Stimulated activated CD4-positive, alpha-beta T cell treated with anti-CD3 and anti-CD28 coated beads, Interleukin-12 subunit alpha, Interleukin-12 subunit beta, amount 100 ng/mL, for 48 hours (primary cell): ENCODE results near the gene TLL2.

Experiments
- DNase-seq, 3 donors: peaks; one replicate each; pipeline ENCODE4 v3.0.0-alpha.2; 2020; ENCODE audit warnings: low read depth in 2 of 3, low spot score in 1 of 3

The TLL2 gene

GRCh38 chr10:96327462-96327861 lies 186.3 kb downstream of the TLL2 start:
- no peak for DNase-seq

- DNase-seq: no peak
Observed at GRCh38 chr10:96325719-96326373, 187.9 kb downstream of the TLL2 start.

GRCh38 chr10:96324447-96324846 lies 189.3 kb downstream of the TLL2 start:
- no peak for DNase-seq

GRCh38 chr10:96322275-96322674 lies 191.5 kb downstream of the TLL2 start:
- no peak for DNase-seq

- no peak for DNase-seq
Observed at GRCh38 chr10:96321822-96322221, 191.9 kb downstream of the TLL2 start.

- no peak for DNase-seq
Observed at GRCh38 chr10:96319754-96320474, 193.8 kb downstream of the TLL2 start.

GRCh38 chr10:96317067-96317833 lies 196.5 kb downstream of the TLL2 start:
- no peak for DNase-seq
